Stomach (tissue), 4 donors: ENCODE data around the gene JSRP1.

Source experiments
- POLR2AphosphoS5 ChIP-seq, 3 donors: sonication (generic); formaldehyde crosslinking; IDR thresholded peaks; one replicate each; pipeline ENCODE4 v1.6.1; 2016; ENCODE audit warnings: antibody characterized with exemption in 3 of 3
- TF ChIP-seq, protein P1 (sequence below), 7 experiments: fragments of 450-650 bp in 4 of 7; fragments of 200-600 bp in 3 of 7; sonication (generic) in 3 of 7; IDR thresholded peaks; one replicate each; pipeline ENCODE4 v1.5.1; 2016 to 2019; ENCODE audit warnings: antibody characterized with exemption in 7 of 7, control low read depth in 2 of 7, mild to moderate bottlenecking in 1 of 7

DNA sequence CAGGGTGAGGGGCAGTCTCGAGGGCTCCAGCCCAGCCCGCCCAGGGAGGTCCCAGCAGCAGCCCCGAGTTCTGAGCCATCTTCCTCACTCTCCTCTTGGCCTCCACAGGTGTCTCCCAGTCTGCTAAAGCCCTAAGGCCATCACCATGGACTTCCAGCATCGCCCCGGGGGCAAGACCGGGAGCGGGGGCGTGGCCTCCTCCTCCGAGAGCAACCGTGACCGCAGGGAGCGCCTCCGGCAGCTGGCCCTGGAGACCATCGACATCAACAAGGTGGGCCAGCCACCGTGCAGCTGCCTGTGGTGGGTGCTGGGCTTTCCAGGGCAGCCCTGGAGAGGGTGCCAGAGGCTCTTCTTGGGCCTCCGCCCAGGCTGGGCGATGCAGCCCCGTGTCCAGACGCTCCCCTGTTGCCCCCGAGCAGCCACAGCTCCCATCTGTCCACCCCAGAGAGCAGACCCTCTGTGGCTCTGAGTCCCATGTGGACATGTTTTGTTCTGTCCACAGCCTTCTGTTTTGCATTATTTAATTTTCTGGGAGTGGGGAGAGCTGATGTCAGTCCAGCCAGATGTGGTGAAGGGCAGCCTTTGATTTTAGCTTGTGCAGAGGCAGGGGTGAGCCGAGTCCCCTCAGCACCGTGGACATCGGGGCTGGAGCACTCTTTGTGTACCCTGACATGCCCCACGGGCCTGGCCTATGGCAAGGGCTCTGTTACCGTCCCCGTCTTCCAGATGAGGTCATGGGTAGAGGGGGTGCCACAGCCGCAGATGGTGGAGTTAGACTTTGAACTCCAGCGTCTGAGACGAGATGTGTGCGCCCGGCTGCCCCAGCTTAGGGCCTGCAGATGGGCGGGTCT is 12.7 kb downstream of the JSRP1 start:
- TF ChIP-seq, protein P1, sequence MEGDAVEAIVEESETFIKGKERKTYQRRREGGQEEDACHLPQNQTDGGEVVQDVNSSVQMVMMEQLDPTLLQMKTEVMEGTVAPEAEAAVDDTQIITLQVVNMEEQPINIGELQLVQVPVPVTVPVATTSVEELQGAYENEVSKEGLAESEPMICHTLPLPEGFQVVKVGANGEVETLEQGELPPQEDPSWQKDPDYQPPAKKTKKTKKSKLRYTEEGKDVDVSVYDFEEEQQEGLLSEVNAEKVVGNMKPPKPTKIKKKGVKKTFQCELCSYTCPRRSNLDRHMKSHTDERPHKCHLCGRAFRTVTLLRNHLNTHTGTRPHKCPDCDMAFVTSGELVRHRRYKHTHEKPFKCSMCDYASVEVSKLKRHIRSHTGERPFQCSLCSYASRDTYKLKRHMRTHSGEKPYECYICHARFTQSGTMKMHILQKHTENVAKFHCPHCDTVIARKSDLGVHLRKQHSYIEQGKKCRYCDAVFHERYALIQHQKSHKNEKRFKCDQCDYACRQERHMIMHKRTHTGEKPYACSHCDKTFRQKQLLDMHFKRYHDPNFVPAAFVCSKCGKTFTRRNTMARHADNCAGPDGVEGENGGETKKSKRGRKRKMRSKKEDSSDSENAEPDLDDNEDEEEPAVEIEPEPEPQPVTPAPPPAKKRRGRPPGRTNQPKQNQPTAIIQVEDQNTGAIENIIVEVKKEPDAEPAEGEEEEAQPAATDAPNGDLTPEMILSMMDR (IDR thresholded peaks at IDR 0.05) = no peak
- no peak for TF ChIP-seq POLR2AphosphoS5 (IDR thresholded peaks at IDR 0.05)
